IPS DF 6.9 (cell line): Measurements from ENCODE around the gene TMEM108.

ENCODE experiments used
- DNase-seq: peaks from one replicate; pipeline ENCODE4 v3.0.0-alpha.2; 2013; ENCODE audit warnings: low read depth, low spot score
- H3K27ac ChIP-seq: one replicate; pipeline ENCODE4 v1.5.1; 2013; ENCODE audit warnings: low read length, control low read depth
- H3K27me3 ChIP-seq: 2 replicates; pipeline ENCODE4 v1.6.1; 2013; ENCODE audit warnings: mild to moderate bottlenecking, low read length; ENCODE audit not compliant: control insufficient read depth, insufficient read depth
- H3K36me3 ChIP-seq: 2 replicates; pipeline ENCODE4 v1.6.1; 2013; ENCODE audit warnings: low read length; ENCODE audit not compliant: control insufficient read depth, insufficient read depth
- H3K4me1 ChIP-seq: 2 replicates; pipeline ENCODE4 v1.6.1; 2013; ENCODE audit warnings: low read length; ENCODE audit not compliant: control insufficient read depth, insufficient read depth
- H3K4me3 ChIP-seq: 2 replicates; pipeline ENCODE4 v1.5.1; 2013; ENCODE audit warnings: mild to moderate bottlenecking, low read length
- H3K9me3 ChIP-seq: 2 replicates; pipeline ENCODE4 v1.6.1; 2013; ENCODE audit warnings: low read length, inconsistent platforms; ENCODE audit not compliant: control insufficient read depth, insufficient read depth
- WGBS: extraction: QIAGEN DNeasy Blood & Tissue Kit; methylation state at CpG from one replicate; pipeline ENCODE4 v1.1.7; 2013; ENCODE audit warnings: mixed read lengths, missing lambda C conversion rate; ENCODE audit not compliant: insufficient read length, insufficient coverage; 5-methylcytosine and 5-hydroxymethylcytosine counted together

TMEM108 gene

GRCh38 chr3:133077688-133078087 is 39.5 kb downstream of the TMEM108 start:
- DNase-seq, result no peak
- Histone ChIP-seq H3K4me3 (no peak overlapping the region), H3K36me3 (no peaks in the 10 kb centered on the region), H3K9me3 (no peaks in the 10 kb centered on the region), H3K4me1 (no peaks in the 10 kb centered on the region), H3K27me3 (no peaks in the 10 kb centered on the region), H3K27ac (no peak overlapping the region)
- WGBS, result no CpG with 5 or more reads among the region's 3 CpGs

GRCh38 chr3:133079621-133080020 is 41.4 kb downstream of the TMEM108 start:
- Histone ChIP-seq H3K4me3 (no peak overlapping the region), H3K27me3 (no peaks in the 10 kb centered on the region), H3K9me3 (no peaks in the 10 kb centered on the region), H3K36me3 (no peaks in the 10 kb centered on the region), H3K4me1 (no peaks in the 10 kb centered on the region), H3K27ac (no peak overlapping the region)
- WGBS, result no CpG with 5 or more reads among the region's 3 CpGs
- no peak for DNase-seq

DNA sequence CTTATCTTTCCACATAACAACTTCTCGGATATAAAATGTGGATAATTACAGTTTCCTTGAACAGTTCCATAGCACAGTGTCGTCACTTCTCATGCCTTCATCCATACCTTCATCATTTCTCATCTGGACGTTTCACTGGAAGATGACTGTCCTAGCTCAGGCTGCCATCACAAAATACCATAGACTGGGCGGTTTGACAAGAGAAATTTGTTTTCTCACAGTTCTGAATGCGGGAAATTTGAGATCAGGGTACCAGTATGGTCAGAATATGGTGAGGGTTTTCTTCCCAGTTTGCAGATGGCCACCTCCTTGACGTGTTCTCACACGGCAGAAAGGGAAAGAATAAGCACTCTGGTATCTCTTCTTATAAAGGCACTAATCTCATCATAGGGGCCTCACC is 42.8 kb downstream of the TMEM108 start:
- no peak for DNase-seq
- Histone ChIP-seq H3K36me3 (no peaks in the 10 kb centered on the region), H3K4me1 (no peaks in the 10 kb centered on the region), H3K27me3 (no peaks in the 10 kb centered on the region), H3K27ac (no peak overlapping the region), H3K4me3 (no peak overlapping the region), H3K9me3 (no peaks in the 10 kb centered on the region)
- WGBS, result no CpG with 5 or more reads among the region's 7 CpGs

GRCh38 chr3:133083395-133083794 is 45.2 kb downstream of the TMEM108 start:
- no peak for DNase-seq
- H3K9me3 ChIP-seq, result no peaks in the 10 kb centered on the region
- no peak overlapping the region for H3K4me3 ChIP-seq
- no peaks in the 10 kb centered on the region for H3K27me3 ChIP-seq
- no peaks in the 10 kb centered on the region for H3K36me3 ChIP-seq
- H3K4me1 ChIP-seq, result no peaks in the 10 kb centered on the region
- no CpG with 5 or more reads among the region's 1 CpG for WGBS
- H3K27ac ChIP-seq, result no peak overlapping the region

GRCh38 chr3:133089906-133090485 is 51.8 kb downstream of the TMEM108 start:
- Histone ChIP-seq H3K9me3 (no peaks in the 10 kb centered on the region), H3K27ac (no peak overlapping the region), H3K4me1 (no peaks in the 10 kb centered on the region), H3K36me3 (no peaks in the 10 kb centered on the region), H3K4me3 (no peak overlapping the region), H3K27me3 (no peaks in the 10 kb centered on the region)
- WGBS, result no CpG with 5 or more reads among the region's 2 CpGs
- DNase-seq, result no peak

- DNase-seq, result no peak
- WGBS, result no CpG with 5 or more reads among the region's 2 CpGs
- no peaks in the 10 kb centered on the region for H3K36me3 ChIP-seq
- H3K4me1 ChIP-seq, result no peaks in the 10 kb centered on the region
- H3K27ac ChIP-seq, result no peak overlapping the region
- H3K27me3 ChIP-seq, result no peaks in the 10 kb centered on the region
- no peak overlapping the region for H3K4me3 ChIP-seq
- H3K9me3 ChIP-seq, result no peaks in the 10 kb centered on the region
These were observed 54.5 kb downstream of the TMEM108 start for GRCh38 chr3:133092681-133093080.

DNA sequence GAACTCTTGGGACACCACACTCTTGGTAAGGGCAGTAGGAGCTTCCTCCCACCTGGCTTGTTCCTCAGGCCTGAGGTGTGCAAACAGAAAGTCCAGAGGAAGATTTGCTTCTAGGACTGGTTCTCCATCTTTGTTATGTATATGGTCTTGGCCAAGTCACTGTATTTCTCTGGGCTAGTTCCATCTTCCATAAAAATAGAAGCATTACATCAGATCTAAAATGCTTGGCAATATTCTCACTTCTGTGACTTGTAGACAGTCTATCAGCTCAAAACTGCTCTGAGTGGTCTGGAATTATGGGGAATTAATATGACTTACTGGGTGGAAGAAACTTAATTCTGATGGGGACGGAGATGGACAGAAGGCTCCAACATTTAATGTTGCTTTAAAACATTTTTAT is 55.2 kb downstream of the TMEM108 start:
- no CpG with 5 or more reads among the region's 1 CpG for WGBS
- DNase-seq, result no peak
- Histone ChIP-seq H3K27me3 (no peaks in the 10 kb centered on the region), H3K36me3 (no peaks in the 10 kb centered on the region), H3K9me3 (no peaks in the 10 kb centered on the region), H3K4me1 (no peaks in the 10 kb centered on the region), H3K27ac (no peak overlapping the region), H3K4me3 (no peak overlapping the region)

- no peak for DNase-seq
- Histone ChIP-seq H3K36me3 (no peaks in the 10 kb centered on the region), H3K27ac (no peak overlapping the region), H3K27me3 (no peaks in the 10 kb centered on the region), H3K4me3 (no peak overlapping the region), H3K9me3 (no peaks in the 10 kb centered on the region), H3K4me1 (no peaks in the 10 kb centered on the region)
- no CpG with 5 or more reads among the region's 3 CpGs for WGBS
These were observed 58.9 kb downstream of the TMEM108 start for GRCh38 chr3:133096900-133097613.

GRCh38 chr3:133103706-133104105 is 65.5 kb downstream of the TMEM108 start:
- no peak overlapping the region for H3K4me3 ChIP-seq
- no peaks in the 10 kb centered on the region for H3K36me3 ChIP-seq
- no peak overlapping the region for H3K27ac ChIP-seq
- no peaks in the 10 kb centered on the region for H3K27me3 ChIP-seq
- H3K9me3 ChIP-seq, result no peaks in the 10 kb centered on the region
- no peak for DNase-seq
- peaks cover 1% of the 10 kb centered on the region; the same call in 1 of the 2 replicates for H3K4me1 ChIP-seq

- DNase-seq, result no peak
- H3K27ac ChIP-seq, result no peak overlapping the region
- no peak overlapping the region for H3K4me3 ChIP-seq
- no peaks in the 10 kb centered on the region for H3K36me3 ChIP-seq
- no peaks in the 10 kb centered on the region for H3K9me3 ChIP-seq
- peaks cover 3% of the 10 kb centered on the region; the same call in 1 of the 2 replicates for H3K4me1 ChIP-seq
- H3K27me3 ChIP-seq, result no peaks in the 10 kb centered on the region
- WGBS, result no CpG with 5 or more reads among the region's 1 CpG
These were observed 68.0 kb downstream of the TMEM108 start for GRCh38 chr3:133106169-133106568.

GRCh38 chr3:133112666-133113065 is 74.5 kb downstream of the TMEM108 start:
- no CpG with 5 or more reads among the region's 2 CpGs for WGBS
- Histone ChIP-seq H3K36me3 (no peaks in the 10 kb centered on the region), H3K9me3 (no peaks in the 10 kb centered on the region), H3K27me3 (no peaks in the 10 kb centered on the region), H3K27ac (no peak overlapping the region), H3K4me1 (peaks cover 2% of the 10 kb centered on the region; the same call in 1 of the 2 replicates), H3K4me3 (no peak overlapping the region)
- no peak for DNase-seq
